LNCAP (cell line): ENCODE data around the gene GIT1.

ENCODE experiments used
- TF ChIP-seq, protein P1 (sequence below): fragments of 450-650 bp; IDR thresholded peaks from 2 replicates; pipeline ENCODE4 v1.5.1; 2017; ENCODE audit warnings: mild to moderate bottlenecking

Gene GIT1, protein sequence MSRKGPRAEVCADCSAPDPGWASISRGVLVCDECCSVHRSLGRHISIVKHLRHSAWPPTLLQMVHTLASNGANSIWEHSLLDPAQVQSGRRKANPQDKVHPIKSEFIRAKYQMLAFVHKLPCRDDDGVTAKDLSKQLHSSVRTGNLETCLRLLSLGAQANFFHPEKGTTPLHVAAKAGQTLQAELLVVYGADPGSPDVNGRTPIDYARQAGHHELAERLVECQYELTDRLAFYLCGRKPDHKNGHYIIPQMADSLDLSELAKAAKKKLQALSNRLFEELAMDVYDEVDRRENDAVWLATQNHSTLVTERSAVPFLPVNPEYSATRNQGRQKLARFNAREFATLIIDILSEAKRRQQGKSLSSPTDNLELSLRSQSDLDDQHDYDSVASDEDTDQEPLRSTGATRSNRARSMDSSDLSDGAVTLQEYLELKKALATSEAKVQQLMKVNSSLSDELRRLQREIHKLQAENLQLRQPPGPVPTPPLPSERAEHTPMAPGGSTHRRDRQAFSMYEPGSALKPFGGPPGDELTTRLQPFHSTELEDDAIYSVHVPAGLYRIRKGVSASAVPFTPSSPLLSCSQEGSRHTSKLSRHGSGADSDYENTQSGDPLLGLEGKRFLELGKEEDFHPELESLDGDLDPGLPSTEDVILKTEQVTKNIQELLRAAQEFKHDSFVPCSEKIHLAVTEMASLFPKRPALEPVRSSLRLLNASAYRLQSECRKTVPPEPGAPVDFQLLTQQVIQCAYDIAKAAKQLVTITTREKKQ

DNA sequence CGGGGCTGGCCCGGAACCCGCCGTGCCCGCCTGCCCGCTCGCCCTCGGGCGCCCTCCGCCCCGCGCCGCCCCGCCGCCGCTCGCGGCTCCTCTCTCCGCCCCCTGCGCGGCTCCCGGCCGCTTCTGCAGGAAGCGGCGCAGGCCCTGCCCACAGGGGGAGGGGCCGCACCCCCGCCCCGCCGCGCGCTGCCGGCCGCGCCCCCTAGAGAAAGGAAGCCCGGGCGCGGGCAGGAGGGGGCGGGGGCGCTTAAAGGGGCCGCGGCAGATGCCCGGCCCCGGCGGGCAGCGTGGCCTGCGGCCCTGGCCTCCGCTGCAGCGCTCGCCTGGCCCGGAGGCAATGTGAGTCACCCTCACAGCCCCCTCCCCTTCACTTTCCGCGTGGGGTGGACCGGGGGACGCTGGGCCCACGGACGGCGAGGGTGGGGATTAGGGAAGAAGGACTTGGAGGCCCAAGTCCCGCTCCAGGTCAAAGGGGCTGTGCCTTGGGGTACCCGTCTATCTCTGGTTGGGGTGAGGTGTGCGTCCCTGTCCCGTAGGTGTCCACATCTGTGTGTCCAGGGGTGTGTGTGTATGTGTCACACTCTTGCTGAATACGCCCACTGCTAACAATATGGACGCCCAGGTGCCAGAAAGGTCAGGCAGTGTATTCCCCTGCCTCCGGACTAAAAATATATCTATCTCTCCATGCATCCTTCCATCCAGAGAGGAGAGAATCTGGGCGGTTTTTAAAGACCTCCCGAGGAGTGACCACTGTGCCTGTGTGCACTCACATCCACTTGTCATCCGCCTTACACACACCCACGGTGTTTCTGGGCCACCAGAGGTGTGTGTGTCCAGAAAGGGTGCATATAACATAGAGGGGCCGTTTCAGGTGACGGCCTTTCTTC lies at the start of gene GIT1:
TSS of gene GIT1 (minus strand) at position 125 of the 887 bp plus-strand sequence. CDS start 270 bp downstream, outside the sequence.
- TF ChIP-seq, protein P1, sequence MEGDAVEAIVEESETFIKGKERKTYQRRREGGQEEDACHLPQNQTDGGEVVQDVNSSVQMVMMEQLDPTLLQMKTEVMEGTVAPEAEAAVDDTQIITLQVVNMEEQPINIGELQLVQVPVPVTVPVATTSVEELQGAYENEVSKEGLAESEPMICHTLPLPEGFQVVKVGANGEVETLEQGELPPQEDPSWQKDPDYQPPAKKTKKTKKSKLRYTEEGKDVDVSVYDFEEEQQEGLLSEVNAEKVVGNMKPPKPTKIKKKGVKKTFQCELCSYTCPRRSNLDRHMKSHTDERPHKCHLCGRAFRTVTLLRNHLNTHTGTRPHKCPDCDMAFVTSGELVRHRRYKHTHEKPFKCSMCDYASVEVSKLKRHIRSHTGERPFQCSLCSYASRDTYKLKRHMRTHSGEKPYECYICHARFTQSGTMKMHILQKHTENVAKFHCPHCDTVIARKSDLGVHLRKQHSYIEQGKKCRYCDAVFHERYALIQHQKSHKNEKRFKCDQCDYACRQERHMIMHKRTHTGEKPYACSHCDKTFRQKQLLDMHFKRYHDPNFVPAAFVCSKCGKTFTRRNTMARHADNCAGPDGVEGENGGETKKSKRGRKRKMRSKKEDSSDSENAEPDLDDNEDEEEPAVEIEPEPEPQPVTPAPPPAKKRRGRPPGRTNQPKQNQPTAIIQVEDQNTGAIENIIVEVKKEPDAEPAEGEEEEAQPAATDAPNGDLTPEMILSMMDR = no peak

DNA sequence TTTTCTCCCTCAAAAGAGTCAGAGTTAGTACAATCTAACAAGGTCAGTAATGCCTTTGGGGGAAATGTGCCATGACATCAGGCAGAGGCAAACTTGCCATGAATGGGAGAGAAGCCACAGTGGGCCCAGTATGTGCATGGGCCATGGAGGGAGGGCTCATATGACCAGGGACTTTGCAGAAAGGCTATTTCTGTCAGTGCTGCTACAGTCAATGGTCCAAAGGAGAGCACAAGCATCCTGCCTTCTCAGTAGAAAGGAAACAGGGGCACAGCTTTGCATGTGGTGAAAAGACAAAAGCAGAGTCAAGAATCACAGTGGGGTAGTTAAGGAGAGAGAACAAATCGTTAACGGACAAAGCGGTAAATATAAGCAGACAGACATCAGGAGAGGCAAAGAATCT lies 44.4 kb upstream of the GIT1 start:
- TF ChIP-seq, protein P1 = no peak

DNA sequence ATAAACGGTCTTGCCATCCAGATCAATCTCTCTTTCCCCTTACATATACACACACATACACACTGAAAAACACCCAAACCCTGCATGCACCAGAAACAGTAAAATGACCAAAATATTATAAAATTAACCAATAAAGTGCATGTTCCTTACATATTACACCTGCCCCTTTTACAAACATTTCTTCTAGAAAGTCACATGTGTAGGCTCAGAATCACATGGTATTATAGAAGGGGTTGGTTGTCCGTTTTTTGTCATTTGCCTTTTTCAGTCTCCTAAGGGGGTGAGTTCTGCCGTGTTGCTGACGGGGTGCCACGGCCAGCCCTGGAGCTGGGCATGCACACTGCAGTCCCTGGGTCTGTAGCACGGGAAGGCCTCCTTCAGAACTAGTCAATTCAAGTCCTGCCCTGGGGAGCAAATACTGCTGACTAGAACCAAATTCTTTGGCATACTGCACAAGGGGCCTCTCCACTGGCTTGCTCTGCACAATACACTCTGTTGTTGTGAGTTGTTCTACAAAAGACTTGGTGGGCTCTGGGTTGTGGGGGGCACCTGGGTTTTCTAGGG lies 41.3 kb upstream of the GIT1 start:
- TF ChIP-seq, protein P1 = no peak

DNA sequence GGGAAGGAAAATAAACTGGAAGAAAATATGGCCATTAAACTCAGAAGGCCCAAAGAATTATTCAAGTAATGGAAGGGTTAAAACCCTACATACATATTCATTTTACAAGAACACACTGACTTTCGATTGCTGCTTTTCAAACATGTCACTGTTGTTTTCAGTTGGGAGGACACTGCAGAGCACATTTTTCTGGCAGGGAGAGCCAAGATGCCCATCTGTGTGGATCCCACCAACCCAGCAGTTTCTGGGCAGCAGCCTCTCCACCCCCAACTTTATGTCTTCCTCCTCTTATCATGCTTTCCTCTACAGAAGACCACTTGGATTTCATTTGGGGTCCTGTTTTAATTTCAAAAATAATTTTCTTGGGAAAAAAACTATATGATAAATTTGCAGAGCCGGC lies 40.4 kb upstream of the GIT1 start:
- TF ChIP-seq, protein P1 = no peak

DNA sequence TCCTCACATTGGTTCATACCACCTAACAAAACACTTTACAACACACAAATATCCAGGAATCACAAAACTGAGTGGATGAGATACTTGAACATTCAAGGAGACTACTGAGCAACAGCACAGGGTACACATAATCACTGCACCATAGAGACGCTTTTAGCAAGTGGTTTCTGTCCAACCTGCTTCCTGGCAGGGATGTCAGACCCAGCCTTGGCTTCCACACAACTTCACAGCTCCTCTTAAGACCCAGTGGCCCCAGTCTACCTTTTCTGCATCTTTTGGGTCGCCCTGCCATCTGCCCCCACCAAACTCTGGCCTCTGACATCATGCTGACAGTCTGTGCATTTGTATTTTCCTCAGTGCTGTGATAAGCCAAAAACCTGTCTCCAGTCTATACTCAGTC lies 39.2 kb upstream of the GIT1 start:
- TF ChIP-seq, protein P1 = no peak

DNA sequence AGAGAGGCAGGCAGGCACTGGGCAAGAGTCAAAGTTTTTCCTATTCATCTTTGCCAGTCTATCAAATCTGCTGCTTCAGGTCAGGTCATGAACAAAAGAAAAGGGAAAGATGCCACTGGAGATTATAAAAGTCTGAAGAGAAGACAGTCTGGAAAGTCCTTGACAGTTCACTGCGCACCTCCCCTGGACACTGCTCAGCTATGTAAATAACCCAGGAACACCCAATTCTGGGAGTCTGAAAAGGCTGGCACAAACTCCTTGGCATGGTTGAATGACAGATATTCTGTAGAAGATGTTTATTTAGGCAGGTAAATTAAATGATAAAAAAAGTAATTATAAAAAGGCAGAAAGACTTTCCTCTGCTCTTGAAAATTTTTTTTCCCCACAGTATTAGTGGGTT lies 38.5 kb upstream of the GIT1 start:
- TF ChIP-seq, protein P1 = no peak
